Measurements from ENCODE around the gene ATE1.
"Not testable (repeated sequence)": the region's sequence is repeated elsewhere in the genome, so short reads cannot be mapped to it uniquely, and the experiment has no call there.

Gene ATE1

DNA sequence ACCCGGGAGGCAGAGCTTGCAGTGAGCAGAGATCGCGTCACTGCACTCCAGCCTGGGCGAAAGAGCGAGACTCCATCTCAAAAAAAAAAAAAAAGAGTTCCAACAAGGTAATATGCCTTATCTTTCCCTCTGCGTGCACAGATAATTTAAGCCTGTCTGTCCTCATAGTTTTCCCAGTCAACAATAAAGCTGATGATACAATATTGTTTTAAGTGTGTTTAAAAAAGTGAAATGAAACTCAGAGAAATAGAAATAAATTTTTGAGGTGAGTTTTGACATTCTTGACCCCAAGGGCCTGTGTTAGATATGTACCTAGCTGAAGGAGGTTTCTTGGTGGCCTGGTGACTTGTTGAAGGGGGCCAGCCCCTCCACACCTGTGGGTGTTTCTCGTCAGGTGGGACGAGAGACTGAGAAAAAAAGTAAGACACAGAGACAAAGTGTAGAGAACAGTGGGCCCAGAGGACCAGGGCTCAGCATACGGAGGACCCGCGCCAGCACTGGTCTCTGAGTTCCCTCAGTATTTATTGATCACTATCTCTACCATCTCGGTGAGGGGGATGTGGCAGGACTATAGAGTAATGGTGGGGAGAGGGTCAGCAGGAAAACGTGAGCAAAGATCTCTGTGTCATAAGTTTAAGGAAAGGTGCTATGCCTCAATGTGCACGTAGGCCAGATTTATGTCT is 1.9 kb upstream of the ATE1 start:
- not testable (repeated sequence) for DNase-seq

DNA sequence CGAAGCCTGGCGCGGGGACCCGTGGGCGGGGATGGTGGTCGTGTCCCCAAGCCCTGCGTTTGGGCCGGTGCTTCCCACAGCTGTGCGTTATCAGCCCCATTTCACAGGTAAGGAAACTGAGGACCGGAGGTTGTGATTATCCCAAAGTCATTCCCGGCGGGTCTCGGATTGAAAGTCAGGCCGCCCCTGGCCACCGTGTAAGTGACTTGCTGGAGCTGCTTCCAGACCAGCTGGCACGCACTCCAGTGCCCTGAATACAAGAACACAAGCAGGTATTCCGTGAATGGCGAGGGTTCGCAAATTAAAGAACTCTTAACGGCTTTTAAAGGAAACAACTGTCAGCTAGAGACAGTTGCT is 675 bp upstream of the ATE1 start:
- DNase-seq: no peak

DNA sequence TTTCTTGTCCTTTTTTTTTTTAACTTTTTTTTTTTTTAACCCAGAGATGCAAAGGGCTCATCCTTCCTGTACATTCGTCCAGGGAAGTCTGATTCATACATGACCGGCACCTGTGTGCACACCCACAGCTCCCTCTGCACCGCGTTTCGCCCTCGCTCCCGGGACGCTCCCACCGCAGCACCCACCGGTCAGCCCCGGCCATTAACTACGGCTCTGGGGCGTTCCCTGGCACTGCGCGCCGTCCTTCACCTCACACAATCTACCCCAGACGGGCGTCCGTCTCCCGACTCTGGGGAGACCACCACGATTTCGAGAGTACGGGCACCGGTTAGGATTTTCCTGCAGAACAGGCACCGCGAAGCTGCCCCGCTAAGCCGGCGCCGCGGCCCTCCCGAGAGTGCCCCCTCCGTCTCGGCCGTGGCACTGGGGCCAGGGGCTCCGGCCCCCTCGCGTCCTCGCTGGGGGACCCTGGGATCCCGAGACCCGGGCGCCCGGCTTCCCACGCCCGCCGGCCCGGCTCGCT is 452 bp downstream of the ATE1 start:
- no peak for DNase-seq

DNA sequence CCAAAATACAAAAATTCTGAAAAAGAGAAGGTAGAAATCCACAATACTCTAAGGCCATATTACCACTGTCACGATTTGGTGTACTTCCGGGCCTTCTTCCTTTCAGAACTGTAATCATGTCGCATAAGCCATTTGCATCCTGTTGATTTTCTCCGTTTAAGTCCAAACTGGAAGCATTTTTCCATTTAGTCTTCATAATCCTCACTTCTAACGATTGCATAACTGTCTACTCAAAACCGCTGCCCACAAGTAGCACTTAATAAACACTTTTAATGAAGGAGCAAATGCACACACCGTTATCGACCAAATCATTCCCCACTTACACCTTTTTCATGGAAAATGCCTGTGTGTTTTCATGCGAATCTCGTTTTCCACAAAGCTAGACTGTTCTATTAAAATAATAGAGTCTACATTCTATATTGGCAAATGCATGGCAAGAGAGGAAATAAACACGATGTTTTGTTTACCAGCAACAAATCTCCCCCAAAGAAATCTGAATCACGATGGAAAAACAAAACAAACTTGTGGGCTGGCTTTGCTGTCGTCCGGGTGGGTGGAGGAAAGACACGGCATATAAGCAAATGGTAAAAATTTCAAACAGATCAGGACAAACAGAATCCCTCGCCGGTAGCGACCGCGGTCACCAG is 1.0 kb downstream of the ATE1 start:
- DNase-seq: no peak

DNA sequence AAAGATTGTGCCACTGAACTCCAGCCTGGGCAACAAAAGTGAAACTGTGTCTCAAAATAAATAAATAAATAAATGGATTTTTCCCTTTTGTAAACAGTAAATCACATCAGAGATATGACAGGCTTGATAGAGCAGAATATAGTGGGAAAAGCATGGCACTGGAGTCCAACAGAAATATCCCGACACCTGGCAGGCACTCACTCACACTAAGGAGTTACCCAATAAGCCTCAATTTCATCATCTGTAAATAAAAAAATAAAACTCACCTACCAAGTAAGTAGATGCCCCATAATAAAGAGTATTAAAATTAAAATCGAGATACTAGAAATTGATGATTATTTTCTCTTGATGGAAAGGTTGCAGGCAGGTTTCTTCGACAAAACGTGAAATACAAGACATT is 1.7 kb downstream of the ATE1 start:
- DNase-seq: no peak

DNA sequence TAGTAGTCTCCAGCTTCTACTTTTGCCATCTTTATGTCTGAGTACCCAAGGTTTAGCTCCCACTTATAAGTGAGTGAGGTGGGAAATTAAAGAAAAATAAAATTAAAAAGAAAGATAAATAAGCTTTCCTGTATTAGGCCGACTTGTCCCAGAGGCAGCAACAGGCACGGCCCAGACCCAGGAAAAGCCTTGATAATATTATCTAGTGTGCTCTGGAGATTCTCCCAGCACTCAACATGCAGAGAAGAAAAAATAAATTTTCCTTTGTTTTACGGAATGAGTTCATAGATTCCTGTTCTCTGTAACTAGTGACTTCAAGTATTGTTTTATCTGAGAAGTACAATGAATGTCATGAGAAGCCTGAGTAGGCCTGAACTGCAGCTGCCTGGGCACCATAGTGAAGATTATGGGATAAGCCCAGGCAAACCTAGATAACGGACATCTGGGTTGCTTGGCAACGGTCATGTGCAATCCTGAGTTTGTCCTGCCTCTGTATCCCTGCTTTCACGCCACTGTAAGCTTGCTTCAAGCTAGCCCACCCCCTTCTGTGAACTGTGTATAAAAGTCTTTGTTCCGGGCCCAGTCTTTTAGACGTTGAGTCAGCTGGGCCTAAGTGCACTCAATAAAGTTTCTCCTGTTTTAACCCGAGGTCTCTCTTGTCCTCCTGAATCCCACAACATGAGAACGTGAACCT is 6.4 kb downstream of the ATE1 start:
- no peak for DNase-seq

DNA sequence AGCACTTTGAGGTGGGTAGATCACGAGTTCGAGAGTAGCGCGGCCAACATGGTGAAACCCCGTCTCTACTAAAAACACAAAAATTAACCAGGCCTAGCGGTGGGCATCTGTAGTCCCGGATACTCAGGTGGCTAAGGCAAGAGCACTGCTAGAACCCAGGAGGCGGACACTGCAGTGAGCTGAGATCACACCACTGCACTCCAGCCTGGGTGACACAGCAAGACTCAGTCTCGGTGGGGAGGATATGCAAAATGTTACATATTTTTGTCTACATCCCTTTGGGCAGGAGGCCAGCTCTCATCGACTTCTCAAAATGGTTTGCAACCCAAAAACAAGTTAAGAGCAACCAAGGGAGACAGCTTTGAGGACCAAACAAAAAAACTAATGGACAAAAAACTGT is 8.2 kb downstream of the ATE1 start:
- DNase-seq: no peak

DNA sequence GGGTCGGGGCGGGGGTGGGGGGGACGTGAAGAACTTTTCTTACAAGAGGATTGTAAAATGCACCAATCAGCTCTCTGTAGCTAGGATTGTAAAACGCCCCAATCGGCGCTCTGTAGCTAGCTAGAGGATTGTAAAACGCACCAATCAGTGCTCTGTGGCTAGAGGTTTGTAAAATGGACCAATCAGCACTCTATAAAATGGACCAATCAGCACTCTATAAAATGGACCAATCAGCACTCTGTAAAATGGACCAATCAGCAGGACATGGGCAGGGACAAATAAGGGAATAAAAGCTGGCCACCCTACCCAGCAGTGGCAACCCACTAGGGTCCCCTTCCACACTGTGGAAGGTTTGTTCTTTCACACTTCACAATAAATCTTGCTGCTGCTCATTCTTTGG is 9.0 kb downstream of the ATE1 start:
- DNase-seq: not testable (repeated sequence)

DNA sequence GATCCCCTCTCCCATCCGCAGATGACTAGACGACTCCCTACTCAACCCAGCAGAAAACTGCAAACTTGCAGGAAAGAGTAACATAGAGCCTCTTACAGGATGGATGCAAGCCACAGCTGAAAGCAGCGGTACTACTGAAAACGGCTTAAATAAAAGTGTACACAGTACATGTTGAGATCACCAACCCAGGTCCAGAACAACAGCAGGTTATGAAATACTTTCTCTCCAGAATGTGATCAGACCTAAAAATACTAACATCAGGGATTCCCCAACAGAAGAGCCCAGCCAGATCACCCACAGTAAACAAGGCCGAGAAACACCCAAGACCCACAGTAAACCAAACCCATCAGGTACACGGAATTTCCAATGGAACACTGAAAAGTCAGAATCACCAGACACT is 13.2 kb downstream of the ATE1 start:
- no peak for DNase-seq

DNA sequence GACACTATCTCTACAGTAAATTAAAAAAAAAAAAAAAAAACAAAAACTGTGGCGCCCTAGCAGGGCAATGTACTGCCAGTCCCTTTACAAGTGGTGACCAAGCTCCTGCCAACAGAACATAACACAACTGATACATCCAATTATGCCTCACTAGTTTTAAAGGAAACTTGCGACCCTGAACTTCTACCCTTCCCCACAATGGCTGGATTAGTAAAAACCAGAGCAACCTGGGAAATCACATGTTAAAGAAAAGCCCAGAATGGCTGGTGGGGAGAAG is 16.5 kb downstream of the ATE1 start:
- DNase-seq: no peak

DNA sequence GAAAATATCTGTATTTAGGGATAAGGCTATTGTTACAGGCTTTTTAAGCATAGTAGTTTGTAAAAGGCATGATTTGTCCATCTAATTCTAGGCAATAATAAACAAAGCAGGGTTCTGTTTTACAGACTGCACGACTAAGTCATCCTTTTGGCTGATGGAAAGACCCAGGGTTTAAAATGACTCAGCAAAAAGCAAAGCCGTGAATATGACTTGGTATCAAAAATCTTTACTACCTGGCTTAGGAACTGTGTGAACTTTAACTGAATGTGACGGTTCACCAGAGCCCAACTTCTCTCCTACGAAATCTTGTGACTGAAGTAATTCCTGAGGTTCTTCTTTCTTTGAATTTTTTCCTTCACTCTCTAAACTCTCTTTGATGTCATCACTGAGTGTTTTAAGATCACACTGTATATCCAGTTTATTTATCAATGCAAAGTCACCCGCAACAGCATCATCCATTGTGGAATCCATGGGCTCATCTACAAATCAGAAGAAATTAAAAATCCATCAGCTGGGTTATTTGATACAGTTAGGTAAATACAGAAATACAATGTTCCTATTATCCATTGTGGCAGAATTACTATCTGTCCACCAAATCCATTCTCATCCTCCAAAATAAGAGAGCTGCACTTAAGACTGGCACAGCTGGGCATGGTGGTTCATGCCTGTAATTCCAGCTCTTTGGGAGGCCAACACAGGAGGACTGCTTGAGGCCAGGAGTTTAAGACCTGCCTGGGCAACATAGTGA is 17.0 kb downstream of the ATE1 start:
- no peak for DNase-seq

DNA sequence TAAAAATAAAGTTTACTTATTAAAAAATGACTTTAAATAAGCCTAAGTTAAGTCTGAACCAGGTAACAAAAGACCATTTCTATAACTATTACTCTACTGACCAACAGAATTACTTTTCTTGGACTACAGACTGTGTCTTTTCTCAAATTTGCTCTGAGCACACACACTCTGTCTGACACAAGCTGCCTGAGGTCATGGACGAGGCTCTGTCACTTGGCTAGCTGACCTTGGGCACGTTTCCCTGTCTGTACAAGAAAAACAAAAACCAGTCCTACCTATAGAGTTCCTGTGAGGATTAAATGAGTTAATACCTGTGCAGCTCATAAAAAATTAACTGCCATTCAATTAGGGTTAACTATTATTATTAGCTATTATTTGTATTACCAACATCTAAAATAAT is 22.9 kb downstream of the ATE1 start:
- no peak for DNase-seq

DNA sequence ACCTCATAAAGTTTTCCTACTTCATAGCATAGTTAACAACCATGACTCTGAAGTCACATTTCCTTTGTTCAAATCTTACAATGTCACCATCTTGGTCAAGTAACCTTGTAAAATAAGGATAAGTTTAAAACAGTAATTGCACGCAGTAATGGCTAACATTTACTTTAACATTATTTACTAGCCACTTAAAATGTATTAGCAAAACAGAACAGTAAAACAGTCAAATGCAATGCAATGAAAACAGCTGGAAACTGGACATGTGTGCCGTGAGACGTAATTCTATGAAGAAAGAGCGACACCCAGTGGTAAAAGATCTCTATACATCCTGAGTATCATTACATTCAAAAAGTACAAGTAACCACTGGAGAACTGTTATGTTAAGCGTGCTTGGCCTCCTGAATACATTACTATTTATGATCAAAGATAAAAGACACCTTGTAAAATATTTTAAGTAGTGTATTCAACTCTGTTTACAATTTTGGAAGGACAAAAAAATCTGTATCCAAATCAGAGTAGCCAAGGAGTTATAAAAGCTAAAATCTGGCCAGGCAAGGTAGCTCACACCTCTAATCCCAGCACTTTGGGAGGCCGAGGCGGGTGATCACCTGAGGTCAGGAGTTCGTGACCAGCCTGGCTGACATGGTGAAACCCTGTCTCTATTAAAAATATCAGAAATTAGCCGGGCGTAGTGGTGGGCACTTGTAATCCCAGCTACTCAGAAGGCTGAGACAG is 27.2 kb downstream of the ATE1 start:
- peak; percentile 38 for DNase-seq

DNA sequence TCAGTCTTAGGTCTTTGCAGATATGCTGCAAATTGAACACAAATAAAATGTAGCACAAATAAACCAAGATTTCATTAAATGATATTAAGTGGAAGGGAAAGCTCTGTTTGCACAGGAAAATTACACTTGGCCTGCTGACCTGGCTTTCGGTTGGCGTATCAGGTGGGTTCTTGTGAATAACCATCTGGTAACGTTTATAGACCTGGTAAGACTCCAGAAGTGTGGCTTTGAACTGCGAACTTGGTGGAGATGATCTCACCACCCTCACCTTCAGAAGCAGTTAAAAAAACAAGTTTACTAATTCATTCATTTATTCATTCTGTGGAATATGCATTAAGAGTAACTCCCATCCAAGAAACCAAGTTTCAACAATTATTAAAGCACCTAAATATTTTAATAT is 28.1 kb downstream of the ATE1 start:
- DNase-seq: no peak

DNA sequence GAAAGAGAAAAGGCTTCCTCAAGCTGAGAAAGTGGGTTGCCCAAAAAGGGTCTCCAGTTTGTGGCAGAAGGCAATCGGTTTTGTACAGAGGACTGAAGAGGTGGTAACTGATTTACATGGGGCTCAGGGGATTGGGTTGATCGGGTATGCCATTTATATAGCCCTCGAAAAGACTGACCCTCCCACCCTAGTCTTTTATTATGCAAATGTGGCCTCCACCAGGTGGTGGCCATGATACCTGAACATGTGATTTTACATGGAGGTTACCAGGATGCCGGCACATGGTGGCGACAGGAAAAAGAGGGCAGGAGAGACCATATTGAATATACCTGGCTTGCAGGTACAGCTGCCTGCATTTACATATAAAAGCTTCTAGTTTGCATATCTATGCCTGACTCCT is 36.7 kb downstream of the ATE1 start:
- DNase-seq: no peak

DNA sequence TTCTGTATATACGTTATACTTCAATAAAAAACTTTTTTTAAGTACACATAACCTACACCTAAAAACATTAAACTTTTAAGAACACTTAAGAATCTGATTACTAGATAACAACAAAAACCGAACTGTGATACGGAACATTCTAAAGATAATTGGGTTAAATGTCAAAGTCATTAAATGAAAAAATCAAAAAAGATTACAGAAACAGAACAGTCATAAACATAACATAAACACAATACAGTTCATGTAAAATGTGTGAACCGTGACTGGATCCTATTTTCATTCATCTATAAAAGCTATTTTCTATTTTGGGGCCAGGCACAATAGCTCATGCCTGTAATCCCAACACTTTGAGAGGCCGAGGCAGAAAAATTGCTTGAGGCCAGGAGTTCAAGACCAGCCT is 38.6 kb downstream of the ATE1 start:
- no peak for DNase-seq

DNA sequence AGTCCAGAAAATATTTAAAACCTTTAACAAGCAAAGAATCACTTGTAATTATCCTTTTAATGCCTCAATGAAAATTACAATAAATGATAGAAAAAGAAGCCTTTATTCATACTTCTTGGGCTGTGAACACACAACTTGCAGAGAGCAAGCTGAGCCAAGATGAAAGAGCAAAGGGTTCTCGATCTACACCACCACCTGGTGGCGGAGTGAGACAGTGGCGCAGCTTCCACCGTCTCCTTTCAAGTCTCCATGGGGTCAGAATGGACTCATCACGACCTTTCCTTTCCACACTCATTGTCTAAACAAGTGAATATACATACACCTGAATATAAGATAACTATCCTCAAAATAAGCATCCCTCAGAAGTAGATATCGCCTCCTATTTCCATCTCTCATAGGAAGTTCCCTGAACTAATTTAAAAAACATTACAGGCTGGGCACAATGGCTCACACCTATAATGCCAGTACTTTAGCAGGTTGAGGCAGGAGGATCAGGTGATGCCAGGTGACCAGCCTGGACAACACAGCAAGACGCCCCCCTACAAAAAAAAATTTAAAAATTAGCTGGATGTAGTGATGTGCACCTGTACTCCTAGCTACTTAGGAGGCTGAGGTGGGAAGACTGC is 40.7 kb downstream of the ATE1 start:
- no peak for DNase-seq

DNA sequence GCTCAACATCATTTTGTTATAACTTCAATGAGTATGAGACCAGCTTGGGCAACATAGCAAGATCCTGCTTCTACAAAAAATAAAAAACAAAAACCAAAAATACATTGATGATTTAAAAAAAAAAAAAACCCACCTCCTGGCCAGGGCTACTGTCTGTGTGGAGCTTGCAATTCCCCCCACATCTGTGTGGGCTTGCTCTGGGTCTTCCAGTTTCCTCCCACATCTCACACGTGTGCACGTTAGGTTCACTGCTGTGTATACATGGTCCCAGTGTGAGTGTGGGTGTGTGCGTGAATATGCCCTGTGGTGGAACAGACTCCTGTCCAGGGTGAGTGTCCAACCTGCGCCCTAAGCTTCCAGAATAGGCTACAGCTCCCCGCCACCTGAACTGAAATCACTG is 41.6 kb downstream of the ATE1 start:
- DNase-seq: no peak

DNA sequence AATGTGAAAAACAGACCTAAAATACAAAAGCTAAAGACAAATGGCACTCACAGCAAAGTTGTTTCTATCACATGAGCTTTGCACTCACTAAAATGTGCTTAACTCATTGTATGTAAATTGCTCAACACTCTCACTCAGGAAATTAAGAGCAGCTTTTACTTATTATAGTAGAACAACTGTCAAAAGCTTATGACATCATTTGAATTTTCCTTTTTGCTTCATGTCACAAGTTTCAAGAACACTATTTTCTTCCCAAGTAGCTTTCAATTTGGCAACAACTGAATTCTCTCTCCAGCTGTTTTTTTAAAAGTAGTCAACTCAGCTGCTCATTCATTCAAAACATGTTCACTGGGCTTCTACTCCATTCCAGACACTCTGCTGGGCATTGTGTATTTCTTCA is 46.9 kb downstream of the ATE1 start:
- no peak for DNase-seq

DNA sequence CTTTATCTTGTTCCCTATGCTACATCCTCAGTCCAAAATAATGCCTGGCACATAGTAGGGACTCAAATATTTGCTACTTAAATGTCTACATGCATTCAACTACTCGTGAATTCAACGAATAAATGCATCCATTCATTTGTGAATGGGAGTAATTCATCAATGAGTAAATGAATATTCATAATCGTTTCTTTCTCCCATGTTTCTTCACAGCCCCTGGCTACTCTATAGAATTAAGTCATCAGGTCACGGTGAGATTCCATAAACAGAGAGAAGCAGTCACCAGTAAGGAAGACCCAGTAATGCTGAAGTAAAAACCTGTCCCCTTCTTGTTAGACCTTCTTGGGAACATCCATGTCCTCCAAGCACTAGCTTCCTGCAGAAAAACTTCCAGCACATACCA is 48.4 kb downstream of the ATE1 start:
- DNase-seq: no peak

DNA sequence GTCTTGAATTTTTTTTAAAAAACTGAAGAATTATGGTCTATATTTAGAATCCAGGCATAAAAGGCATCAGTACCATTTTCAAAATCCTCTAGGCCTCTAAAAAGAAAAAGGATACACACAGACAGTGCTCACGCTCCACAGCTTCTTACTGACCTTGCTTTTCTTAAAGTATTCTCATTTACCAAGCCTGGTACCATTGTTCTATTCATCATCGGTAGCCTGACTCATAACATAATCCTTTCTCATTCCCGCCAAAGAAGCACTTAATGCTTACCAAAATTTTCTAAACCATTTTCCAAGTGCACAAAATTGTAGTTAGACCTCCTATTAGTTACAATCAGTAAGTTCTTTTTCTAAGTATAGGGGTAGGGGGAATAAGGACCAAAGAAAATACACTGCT is 54.6 kb downstream of the ATE1 start:
- DNase-seq: no peak

DNA sequence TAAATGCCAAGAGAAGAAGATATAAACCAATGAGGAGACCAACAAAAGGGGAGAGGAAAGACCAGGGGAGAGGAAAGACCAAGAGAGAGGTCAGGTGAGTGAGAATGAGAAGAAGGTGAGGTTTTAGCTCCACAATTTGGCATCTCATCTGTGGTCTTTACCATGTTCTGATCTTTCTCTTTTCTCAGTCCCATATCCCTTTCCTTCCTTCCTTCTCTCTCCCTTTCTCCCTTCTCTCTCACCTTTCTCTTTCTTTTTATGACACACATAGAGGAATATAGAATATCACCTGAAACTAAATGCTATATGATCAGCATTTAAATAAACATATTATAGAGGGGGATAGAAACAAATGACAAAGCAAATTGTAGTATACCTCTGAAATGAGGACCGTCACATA is 57.4 kb downstream of the ATE1 start:
- DNase-seq: no peak

DNA sequence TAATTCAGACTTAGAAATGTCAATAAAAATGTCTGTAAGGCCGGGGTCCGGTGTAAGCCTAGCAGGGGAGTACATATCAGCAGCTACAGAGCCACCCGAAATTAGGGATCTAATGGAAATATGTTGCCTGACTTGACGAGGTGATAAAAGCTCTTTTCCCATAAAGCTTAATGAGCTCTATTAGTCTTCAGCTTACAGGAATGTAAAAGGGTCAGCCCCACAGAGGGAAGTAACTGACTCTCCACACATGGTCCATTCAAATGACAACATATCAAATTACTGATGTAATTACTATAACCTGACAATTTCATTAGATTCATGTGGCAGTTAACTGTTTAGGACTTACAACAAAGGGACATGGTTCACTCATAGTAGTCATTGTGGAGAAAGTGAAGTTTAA is 62.3 kb downstream of the ATE1 start:
- no peak for DNase-seq

All from DMS 273 treated with DMSO at 0.1 percent for 48 hours (cell line).